HG03045 (cell line): ENCODE data around the gene SYT15.

Experiments used
- ATAC-seq: cut with Tn5 transposase; IDR thresholded peaks from one replicate; pipeline ENCODE4 v1.9.1; 2021; ENCODE audit warnings: mild to moderate bottlenecking, moderate library complexity; ENCODE audit not compliant: unreplicated experiment

Gene SYT15

GRCh38 chr10:46544989-46545791 lies 33.7 kb upstream of the SYT15 start:
- ATAC-seq: no peak

- ATAC-seq: no peak
These were observed 32.9 kb upstream of the SYT15 start for GRCh38 chr10:46545861-46546590.

- ATAC-seq: no peak
These were observed 32.1 kb upstream of the SYT15 start for GRCh38 chr10:46546591-46547540.

- no peak for ATAC-seq
These were observed 31.1 kb upstream of the SYT15 start for GRCh38 chr10:46547541-46548497.

- no peak for ATAC-seq
These were observed 30.3 kb upstream of the SYT15 start for GRCh38 chr10:46548498-46549090.

- ATAC-seq: no peak
These were observed 29.5 kb upstream of the SYT15 start for GRCh38 chr10:46549171-46550075.

GRCh38 chr10:46550076-46550790 lies 28.7 kb upstream of the SYT15 start:
- no peak for ATAC-seq

- no peak for ATAC-seq
These were observed 27.9 kb upstream of the SYT15 start for GRCh38 chr10:46550795-46551700.

GRCh38 chr10:46551701-46552525 lies 27.0 kb upstream of the SYT15 start:
- ATAC-seq: no peak

GRCh38 chr10:46552526-46553237 lies 26.2 kb upstream of the SYT15 start:
- no peak for ATAC-seq

GRCh38 chr10:46553238-46554049 lies 25.5 kb upstream of the SYT15 start:
- ATAC-seq: no peak

- ATAC-seq: no peak
These were observed 24.7 kb upstream of the SYT15 start for GRCh38 chr10:46554166-46554781.

- ATAC-seq: no peak
These were observed 23.6 kb upstream of the SYT15 start for GRCh38 chr10:46555366-46555712.
